Suprapubic skin (tissue), 4 donors: ENCODE results near the gene GOLT1B. TPM values are rescaled to one million over a fixed set of nuclear protein-coding genes. Genes with fewer than 3 reads are reported as not detected.

Source experiments
- DNase-seq, 2 donors: peaks; one replicate each; pipeline ENCODE4 v3.0.0-alpha.2; 2019; ENCODE audit warnings: low spot score in 2 of 2
- H3K27ac ChIP-seq: fragments of 200-600 bp; sonication (generic); one replicate; pipeline ENCODE4 v1.5.1; 2019
- H3K27me3 ChIP-seq: fragments of 200-600 bp; sonication (generic); one replicate; pipeline ENCODE4 v1.5.1; 2019
- H3K36me3 ChIP-seq: fragments of 200-600 bp; sonication (generic); one replicate; pipeline ENCODE4 v1.5.1; 2019
- H3K4me1 ChIP-seq: fragments of 200-600 bp; sonication (generic); one replicate; pipeline ENCODE4 v1.5.1; 2019
- H3K4me3 ChIP-seq: fragments of 200-600 bp; sonication (generic); one replicate; pipeline ENCODE4 v1.5.1; 2019; ENCODE audit warnings: mild to moderate bottlenecking
- H3K9me3 ChIP-seq: fragments of 200-600 bp; sonication (generic); one replicate; pipeline ENCODE4 v1.5.1; 2019
- EP300 ChIP-seq: sonication (generic); formaldehyde crosslinking; IDR thresholded peaks from one replicate; pipeline ENCODE4 v1.6.1; 2017; ENCODE audit warnings: antibody characterized with exemption
- POLR2A ChIP-seq, 2 donors: fragments of 450-650 bp; IDR thresholded peaks; one replicate each; pipeline ENCODE4 v1.6.1; 2017; ENCODE audit warnings: antibody characterized with exemption in 2 of 2, mild to moderate bottlenecking in 2 of 2, moderate library complexity in 2 of 2
- POLR2AphosphoS5 ChIP-seq, 3 donors: sonication (generic); formaldehyde crosslinking; IDR thresholded peaks; one replicate each; pipeline ENCODE4 v1.6.1; 2017; ENCODE audit warnings: antibody characterized with exemption in 3 of 3
- whole genome bisulfite sequencing: methylation state at CpG from one replicate; pipeline ENCODE4 v1.1.5; 2018; 5-methylcytosine and 5-hydroxymethylcytosine counted together
- total RNA-seq, 4 donors: library from RNA; depleted of rRNA; stranded (reverse); fragments of >200 nt; gene quantifications; one replicate each; pipeline ENCODE4 v1.1.0, GENCODE V29; 2016
- TF ChIP-seq, protein P1 (sequence below), 2 donors: fragments of 200-600 bp in 1 of 2; fragments of 450-650 bp in 1 of 2; sonication (generic) in 1 of 2; IDR thresholded peaks; one replicate each; pipeline ENCODE4 v1.5.1; 2016 to 2019; ENCODE audit warnings: antibody characterized with exemption in 2 of 2, mild to moderate bottlenecking in 1 of 2, moderate library complexity in 1 of 2

Gene GOLT1B
- total RNA-seq, 4 donors from 2014 or later = 14.9 to 23.2 (median 18.6) TPM

DNA sequence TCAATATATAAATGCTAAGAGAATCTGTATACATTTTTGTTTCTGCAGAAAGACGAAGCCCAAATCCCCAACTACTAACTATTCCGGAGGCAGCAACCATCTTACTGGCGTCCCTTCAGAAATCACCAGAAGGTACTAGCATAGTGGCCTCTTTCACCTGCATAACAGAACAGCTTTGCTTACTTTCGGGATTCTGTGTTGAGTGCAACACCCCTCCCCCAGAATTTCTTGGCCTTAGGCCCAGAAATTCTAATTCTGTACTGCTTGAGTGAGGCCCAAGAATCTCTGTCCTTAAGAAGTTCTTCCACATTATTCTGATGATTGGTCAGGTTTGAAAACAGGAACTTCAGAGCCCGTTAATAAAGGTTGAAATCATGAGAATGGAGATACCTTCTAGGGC lies 27.4 kb downstream of the GOLT1B start:
- TF ChIP-seq, protein P1, sequence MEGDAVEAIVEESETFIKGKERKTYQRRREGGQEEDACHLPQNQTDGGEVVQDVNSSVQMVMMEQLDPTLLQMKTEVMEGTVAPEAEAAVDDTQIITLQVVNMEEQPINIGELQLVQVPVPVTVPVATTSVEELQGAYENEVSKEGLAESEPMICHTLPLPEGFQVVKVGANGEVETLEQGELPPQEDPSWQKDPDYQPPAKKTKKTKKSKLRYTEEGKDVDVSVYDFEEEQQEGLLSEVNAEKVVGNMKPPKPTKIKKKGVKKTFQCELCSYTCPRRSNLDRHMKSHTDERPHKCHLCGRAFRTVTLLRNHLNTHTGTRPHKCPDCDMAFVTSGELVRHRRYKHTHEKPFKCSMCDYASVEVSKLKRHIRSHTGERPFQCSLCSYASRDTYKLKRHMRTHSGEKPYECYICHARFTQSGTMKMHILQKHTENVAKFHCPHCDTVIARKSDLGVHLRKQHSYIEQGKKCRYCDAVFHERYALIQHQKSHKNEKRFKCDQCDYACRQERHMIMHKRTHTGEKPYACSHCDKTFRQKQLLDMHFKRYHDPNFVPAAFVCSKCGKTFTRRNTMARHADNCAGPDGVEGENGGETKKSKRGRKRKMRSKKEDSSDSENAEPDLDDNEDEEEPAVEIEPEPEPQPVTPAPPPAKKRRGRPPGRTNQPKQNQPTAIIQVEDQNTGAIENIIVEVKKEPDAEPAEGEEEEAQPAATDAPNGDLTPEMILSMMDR (IDR thresholded peaks at IDR 0.05) = no peak
- TF ChIP-seq EP300 = no peak
- TF ChIP-seq POLR2A (IDR thresholded peaks at IDR 0.05) = no peak
- no peak for TF ChIP-seq POLR2AphosphoS5 (IDR thresholded peaks at IDR 0.05)
- no peaks in the 10 kb centered on the region for H3K9me3 ChIP-seq

GRCh38 chr12:21529456-21529855 lies 27.9 kb downstream of the GOLT1B start:
- no peak for TF ChIP-seq POLR2A (IDR thresholded peaks at IDR 0.05)
- TF ChIP-seq, protein P1 (IDR thresholded peaks at IDR 0.05) = no peak
- no peak for TF ChIP-seq EP300
- TF ChIP-seq POLR2AphosphoS5 (IDR thresholded peaks at IDR 0.05) = no peak
- Histone ChIP-seq H3K36me3 (no peaks in the 10 kb centered on the region), H3K9me3 (no peaks in the 10 kb centered on the region), H3K27me3 (peaks cover 40% of the 10 kb centered on the region), H3K4me1 (peaks cover 13% of the 10 kb centered on the region), H3K4me3 (no peak overlapping the region), H3K27ac (no peak overlapping the region)
- 89% methylated on average over 2 of the region's 2 CpGs for WGBS
- no peak for DNase-seq

More for the DNA sequence above, 27.4 kb downstream of the GOLT1B start:
- no peak for DNase-seq
- peaks cover 40% of the 10 kb centered on the region for H3K27me3 ChIP-seq
- WGBS = 72% methylated on average over 5 of the region's 5 CpGs
- H3K36me3 ChIP-seq = no peaks in the 10 kb centered on the region
- H3K27ac ChIP-seq = no peak overlapping the region
- peaks cover 13% of the 10 kb centered on the region for H3K4me1 ChIP-seq
- no peak overlapping the region for H3K4me3 ChIP-seq

DNA sequence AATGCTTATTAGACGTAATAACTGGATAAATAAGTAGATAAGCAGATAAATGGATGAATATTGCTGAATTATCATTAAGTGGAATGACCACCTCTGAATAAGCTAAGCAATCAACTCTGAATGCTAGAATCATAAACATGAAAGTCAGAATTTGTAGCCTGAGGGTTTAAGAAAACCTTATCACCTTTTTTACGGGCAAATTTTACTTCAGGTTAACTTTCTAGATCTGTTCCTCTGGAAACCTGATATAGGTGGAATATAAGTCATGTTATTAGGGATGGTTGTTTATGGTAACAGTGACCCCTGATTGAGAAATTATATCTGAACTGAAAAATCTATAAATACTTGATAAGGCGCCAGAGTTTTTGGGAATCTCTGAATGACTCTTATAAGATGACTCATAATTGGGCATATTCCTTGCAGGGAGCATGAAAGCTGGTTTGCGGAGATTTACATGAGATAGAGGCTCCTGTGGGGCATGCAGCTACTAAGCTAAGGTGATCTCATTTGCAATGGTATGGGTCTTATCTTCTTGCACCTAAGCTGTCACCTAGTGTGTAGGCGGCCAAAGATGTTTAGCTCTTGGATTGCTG lies 36.6 kb downstream of the GOLT1B start:
- Histone ChIP-seq H3K9me3 (no peaks in the 10 kb centered on the region), H3K27ac (no peak overlapping the region), H3K4me1 (no peaks in the 10 kb centered on the region), H3K4me3 (no peak overlapping the region), H3K27me3 (no peaks in the 10 kb centered on the region), H3K36me3 (no peaks in the 10 kb centered on the region)
- DNase-seq = no peak
- 65% methylated on average over 5 of the region's 5 CpGs for WGBS
- no peak for TF ChIP-seq EP300
- no peak for TF ChIP-seq POLR2A (IDR thresholded peaks at IDR 0.05)
- no peak for TF ChIP-seq POLR2AphosphoS5 (IDR thresholded peaks at IDR 0.05)
- TF ChIP-seq, protein P1 (IDR thresholded peaks at IDR 0.05) = no peak

- H3K4me3 ChIP-seq = no peak overlapping the region
- H3K4me1 ChIP-seq = no peaks in the 10 kb centered on the region
- TF ChIP-seq, protein P1 (IDR thresholded peaks at IDR 0.05) = no peak
- TF ChIP-seq POLR2AphosphoS5 (IDR thresholded peaks at IDR 0.05) (no peak), POLR2A (IDR thresholded peaks at IDR 0.05) (no peak), EP300 (no peak)
These were observed 38.2 kb downstream of the GOLT1B start for GRCh38 chr12:21539797-21540196.

GRCh38 chr12:21541773-21542172 lies 40.2 kb downstream of the GOLT1B start:
- no peaks in the 10 kb centered on the region for H3K9me3 ChIP-seq
- H3K36me3 ChIP-seq = no peaks in the 10 kb centered on the region
- 79% methylated on average over 6 of the region's 6 CpGs for WGBS
- TF ChIP-seq, protein P1 (IDR thresholded peaks at IDR 0.05) = no peak
- TF ChIP-seq POLR2AphosphoS5 (IDR thresholded peaks at IDR 0.05) (no peak), EP300 (no peak), POLR2A (IDR thresholded peaks at IDR 0.05) (no peak)
- H3K27ac ChIP-seq = no peak overlapping the region
- no peak for DNase-seq
- no peak overlapping the region for H3K4me3 ChIP-seq
- no peaks in the 10 kb centered on the region for H3K4me1 ChIP-seq
- no peaks in the 10 kb centered on the region for H3K27me3 ChIP-seq

More at GRCh38 chr12:21539797-21540196, 38.2 kb downstream of the GOLT1B start:
- Histone ChIP-seq H3K9me3 (no peaks in the 10 kb centered on the region), H3K36me3 (no peaks in the 10 kb centered on the region), H3K27ac (no peak overlapping the region), H3K27me3 (no peaks in the 10 kb centered on the region)
- DNase-seq = no peak
